HG03103 (cell line): ENCODE measurements around the gene CNNM4.

Experiments used
- ATAC-seq: cut with Tn5 transposase; IDR thresholded peaks from one replicate; pipeline ENCODE4 v1.9.1; 2021; ENCODE audit warnings: low read depth; ENCODE audit not compliant: unreplicated experiment

CNNM4 gene

DNA sequence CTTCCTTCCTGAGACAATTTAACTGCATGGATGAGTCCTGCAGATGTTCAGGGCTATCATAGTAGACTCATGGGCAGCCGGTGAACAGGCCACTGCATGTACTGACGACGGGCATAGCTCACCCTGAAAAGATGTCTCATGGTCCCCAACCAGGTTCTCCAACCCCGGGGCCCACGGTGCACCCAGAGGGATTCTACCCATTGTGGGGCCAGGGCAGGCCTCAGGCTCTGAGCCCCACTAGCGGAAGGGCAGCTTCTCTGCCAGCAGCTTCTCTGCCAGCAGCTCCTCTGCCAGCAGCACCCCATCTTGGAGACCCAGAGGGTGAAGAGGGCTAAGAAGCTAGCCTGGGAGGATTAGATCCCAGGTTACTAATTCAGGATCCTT, 3.2 kb upstream of the CNNM4 start:
- ATAC-seq: no peak

DNA sequence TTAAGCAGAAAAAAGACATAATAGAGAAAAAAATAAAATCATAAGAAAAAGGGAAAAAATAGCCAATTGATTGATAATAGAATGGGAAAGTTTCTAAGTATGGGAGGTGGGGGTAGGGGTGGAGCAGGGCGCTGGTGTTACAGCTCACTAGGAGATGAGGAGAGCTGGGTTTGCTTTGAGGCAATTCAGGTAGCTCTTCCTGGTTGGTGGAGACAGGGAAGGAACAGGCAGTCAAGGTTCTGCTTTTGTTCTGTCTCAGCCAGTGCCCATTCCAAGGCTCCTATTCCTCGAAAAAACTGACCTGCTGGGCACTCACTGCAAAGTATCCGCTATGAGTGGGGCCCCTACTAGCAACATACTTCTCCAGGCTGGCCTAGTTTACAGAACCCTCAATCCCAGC, 1.7 kb upstream of the CNNM4 start:
- ATAC-seq: no peak

DNA sequence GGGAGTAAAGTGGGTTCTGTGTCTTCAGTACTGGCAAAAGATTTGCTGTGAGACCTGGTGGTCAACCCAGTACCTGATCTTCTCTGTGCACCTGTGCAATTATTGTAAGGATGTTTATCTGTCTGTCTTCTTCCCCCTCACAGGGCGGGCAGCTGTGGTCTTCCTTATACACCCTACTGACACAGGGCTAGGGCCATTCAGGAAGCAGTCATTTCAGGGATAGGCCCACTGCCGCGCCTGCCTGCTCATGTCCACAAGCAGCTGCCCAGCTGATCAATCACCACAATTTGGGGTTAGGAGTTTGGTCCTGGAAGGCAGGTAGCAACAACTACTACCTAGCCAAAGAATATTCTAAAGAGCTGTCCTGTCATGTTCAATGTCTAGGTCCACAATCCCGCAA, 1.2 kb upstream of the CNNM4 start:
- no peak for ATAC-seq

DNA sequence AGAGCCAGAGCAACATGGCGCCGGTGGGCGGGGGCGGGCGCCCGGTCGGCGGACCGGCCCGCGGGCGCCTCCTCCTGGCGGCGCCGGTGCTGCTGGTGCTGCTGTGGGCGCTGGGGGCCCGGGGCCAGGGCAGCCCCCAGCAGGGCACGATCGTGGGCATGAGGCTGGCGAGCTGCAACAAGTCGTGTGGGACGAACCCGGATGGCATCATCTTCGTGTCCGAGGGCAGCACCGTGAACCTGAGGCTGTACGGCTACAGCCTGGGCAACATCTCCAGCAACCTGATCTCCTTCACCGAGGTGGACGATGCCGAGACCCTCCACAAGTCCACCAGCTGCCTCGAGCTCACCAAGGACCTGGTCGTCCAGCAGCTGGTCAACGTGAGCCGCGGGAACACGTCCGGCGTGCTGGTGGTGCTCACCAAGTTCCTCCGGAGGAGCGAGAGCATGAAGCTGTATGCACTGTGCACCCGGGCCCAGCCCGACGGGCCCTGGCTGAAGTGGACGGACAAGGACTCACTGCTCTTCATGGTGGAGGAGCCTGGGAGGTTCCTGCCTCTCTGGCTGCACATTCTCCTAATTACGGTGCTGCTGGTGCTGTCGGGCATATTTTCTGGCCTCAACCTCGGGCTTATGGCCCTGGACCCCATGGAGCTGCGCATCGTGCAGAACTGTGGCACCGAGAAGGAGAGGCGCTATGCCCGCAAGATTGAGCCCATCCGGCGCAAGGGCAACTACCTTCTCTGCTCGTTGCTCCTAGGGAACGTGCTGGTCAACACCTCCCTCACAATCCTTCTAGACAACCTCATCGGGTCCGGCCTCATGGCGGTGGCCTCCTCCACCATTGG, 507 bp downstream of the CNNM4 start:
- ATAC-seq: no peak

DNA sequence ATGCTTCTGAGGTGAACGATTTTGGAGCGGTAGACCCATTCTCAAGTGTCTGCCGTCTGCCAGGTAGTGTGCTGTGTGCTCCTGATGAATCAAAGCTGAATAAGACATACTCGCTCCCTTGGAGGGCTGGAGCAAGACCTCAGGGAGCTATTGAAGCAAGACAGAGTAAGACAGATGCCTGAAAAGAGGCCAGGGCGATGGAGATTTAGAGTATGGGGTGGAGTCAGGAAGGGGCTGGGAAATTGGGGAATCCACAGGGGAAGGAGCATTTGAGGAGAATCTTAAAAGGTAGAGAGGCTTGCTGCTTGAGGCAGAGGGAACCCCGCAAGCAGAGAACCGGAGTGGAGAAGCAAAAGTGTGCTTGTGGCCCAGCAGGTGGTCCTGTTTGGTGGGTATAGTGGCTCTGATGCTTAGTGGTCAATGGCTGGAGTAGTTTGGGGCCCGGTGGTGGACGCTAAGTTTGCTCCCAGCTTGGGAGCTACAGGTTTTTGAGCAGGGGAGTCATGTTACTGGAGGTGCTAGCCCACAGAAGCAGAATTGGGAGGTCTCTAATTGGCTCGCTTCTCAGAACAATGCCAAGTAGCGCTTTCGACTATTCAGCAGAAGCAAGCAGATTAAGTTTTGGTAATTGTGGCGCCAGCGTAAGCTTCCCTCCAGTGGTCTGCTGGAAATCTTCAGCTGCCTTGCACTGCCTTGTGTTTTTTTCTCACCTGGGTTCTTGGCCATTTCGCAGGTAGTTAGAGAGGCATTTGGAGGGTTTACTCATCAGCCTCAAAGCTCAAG, 2.0 kb downstream of the CNNM4 start:
- no peak for ATAC-seq

DNA sequence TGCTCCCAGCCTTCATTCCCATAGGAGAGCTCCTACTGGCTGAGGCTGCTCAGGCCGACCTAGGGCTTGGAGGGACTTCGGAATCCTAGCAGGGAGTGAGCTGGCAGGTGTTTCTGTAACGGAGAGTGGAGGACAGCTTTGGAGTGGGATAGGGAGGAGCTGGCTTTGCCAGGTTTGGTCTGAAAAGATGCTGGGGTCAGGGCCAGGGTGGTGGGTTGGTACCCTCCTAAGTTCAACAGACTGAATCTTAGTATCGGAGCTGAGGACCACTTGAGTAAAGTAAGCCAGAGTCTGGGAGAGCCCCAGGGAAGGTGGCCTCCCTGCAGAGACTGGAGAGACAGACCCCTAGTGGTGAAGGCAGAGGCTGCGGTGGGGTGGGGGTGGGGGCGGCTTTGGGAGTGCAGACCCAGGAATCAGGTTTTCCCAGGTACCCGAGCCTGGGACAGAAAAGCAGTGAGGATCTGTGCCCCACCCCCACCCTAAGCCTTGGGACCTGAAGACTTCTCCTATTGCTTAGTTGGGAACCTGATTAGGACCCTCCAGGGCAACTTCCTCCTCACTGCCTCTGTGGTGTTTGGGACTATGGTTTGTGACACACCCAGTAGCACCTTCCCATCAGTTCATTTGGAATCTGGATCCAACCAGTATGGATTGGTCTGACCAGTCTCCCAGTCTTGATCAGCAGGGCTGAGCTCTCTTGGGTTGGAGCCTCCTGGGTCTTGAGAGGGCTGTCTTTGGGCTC, 3.0 kb downstream of the CNNM4 start:
- no peak for ATAC-seq

DNA sequence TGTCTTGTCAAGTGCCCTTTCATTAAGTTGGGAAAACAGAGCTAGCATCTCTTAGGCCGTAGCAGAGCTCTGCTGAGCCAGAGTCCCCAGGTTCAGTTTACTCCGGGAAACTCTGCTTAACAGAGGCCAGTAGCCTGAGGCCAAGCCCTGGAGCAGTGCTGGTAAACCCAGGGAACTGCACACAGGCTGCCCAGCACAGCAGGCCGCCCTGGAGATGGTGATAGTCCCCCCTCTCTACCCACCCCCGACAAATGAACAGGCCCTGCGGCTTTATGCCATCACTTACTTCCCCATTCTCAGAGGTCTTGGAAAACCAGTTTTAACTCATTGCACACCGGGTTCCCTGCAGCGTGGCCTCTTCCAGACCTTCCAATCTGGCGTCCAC, 3.5 kb downstream of the CNNM4 start:
- no peak for ATAC-seq

DNA sequence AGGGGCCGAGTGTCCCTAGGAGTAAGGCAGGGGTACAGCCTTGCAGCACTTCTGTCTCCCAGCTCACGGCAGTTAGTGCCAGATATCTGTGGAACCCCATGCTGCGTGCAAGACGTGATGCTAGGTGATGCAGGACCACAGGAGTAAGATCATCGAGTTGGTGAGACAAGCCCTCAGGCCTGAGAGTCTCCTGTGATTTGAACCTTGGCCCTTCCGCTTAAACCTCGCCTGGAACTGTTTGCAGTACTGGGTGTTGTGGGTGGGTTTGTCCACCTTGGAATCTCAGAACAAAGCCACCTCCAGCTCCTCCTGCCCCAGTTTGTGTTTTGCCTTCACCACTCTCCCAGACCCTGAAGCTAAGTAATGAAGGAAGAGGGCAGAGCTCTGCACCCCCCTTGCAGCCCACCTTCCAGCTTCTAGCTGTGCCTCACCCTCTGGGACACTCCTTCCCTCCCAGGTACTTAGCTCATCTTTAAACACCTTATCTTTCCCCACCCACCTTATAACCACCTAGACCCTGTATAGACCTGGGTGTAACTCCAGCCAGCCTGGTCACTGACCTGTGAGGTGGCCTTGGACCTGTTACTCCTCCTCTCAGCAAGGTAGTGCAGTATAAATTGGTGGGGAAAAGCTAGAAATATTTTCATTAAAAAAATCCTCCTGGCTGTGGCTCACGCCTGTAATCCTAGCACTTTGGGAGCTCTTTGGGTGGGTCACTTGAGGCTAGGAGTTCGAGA, 6.6 kb downstream of the CNNM4 start:
- no peak for ATAC-seq

DNA sequence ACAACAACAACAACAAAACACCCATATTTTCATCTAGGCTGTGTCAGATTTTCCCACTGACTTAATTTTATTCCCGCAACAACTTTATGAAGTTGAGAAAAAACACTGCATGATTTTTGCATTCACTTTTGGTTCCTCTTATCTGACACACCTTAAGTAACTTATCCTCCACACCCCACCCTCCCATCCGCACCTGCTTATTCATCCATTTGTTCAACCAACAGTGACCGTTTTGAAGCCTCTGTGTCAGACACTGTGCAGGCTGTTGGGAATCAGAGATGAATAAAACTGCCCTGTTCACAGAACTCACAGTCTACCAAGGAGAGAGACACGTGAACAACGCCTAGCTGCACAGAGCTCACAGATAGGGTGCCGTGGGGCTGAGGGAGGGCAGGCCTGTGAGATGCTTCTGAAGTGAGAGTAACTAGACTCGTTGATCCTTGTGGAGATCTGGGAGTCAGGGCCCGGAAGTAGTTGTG, 7.4 kb downstream of the CNNM4 start:
- peak; percentile 44 for ATAC-seq

DNA sequence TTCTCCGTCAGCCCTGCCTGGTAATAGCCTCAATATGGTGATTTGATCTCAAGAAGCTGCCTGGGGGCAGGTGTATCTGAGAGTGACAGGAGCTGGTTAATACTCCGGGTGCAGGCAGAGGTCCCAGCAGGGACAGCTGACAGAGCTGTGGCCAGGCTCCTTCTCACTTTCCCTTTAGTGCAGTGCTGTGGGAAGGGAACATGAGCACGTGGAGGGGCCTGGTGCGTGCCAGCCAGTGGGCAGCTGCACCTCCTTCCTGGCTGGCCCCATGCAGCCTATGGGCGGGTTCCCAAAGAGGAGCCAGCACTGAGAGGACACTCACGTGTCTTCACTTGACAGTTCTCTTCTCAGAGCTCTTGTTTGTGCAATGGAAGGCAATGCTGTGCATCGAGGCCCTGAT, 9.1 kb downstream of the CNNM4 start:
- ATAC-seq: no peak

DNA sequence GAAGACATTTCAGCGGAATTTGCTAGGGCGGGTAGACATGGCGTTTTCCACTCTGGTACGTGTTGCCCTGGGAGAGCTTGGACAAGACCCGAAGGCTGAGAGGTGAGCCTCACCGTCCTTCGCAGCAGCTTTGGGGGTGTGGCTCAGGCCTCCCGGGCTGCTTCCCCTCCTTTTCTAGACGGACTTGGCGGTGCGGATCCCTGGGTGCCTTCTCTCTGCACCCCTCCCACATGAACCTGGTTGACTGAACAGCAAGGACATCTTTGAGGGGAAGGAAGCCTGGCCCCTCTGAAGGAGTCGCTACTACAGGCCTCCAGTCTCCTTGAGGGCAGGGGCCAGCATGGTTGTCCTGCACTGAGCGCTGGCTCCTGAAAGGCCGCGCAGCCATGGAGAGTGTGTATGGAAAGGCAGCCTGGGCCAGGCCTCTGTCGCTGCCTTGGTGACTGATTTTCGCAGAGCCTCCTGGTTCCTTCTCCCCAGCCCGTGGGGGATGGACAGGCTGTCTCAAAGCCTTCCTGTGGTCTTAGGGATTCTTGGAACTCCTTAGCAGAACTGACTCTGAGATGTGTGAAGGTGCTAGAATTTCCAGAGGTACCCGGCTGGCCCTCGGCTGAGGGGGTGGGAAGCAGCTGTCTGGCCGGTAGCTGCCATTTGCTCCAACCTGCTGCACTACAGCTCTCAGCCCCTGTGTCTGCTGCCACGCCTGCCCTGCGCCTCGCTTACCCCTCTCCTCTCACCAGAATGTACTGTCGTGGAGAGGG, 9.9 kb downstream of the CNNM4 start:
- ATAC-seq: no peak

DNA sequence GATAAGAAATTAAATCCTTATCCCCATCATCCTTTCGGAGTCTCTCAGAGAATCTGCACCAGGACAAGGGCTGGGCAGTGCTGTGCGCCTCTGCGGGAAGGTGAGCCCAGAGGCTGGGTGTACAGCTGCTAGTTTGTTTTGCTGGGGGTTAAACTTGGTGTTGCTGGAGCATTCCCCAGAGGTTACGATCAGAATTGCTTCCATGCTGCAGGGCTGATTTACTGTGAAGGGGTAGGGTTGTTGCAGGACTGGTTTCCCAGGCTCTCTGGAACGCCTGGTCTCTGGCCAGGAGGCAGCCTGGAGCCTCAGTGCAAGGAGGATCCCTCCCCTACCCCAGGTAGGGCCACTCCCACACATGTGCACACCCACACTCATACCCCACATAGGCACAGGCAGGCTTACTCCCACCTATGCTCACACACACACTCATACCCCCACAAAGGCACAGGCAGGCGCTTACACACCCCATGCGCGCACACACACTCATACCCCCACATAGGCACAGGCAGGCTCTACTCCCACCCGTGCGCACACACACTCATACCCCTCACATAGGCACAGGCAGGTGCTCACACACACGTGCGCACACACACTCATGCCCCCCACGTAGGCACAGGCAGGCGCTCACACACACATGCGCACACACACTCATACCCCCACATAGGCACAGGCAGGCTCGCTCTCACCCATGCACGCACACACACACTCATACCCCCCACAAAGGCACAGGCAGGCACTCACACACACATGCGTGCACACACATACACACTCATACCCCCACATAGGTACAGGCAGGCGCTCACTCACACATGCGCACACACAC, 11.3 kb downstream of the CNNM4 start:
- ATAC-seq: no peak

DNA sequence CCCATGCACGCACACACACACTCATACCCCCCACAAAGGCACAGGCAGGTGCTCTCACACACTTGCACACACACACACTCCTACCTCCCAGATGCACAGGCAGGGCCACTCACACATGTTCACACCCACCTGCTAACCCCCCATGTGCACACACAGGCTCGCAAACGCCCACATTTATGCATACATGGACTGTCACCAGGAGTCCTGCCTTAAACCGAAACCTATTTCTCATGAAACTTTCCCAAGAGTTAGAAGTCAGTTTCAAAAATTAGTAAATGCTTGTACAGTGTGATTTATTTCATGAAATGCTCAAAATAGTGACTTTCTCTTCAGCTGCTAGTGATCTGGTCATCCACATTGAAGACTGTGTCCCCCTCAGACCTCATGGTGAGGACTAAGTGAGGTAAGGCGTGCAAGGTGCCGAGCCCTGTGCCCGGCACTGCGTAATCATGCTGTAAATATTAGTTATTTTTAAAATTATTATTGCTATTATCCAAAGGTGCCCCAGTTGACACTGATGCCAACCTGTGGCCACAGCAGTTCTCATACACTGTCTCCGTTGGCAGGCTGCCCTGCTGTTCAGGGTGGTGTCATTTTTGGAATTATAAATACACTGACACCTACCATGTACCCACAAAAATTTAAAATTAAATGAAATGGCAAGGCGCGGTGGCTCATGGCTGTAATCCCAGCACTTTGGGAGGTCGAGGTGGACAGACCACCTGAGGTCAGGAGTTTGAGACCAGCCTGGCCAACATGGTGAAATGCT, 12.4 kb downstream of the CNNM4 start:
- no peak for ATAC-seq

DNA sequence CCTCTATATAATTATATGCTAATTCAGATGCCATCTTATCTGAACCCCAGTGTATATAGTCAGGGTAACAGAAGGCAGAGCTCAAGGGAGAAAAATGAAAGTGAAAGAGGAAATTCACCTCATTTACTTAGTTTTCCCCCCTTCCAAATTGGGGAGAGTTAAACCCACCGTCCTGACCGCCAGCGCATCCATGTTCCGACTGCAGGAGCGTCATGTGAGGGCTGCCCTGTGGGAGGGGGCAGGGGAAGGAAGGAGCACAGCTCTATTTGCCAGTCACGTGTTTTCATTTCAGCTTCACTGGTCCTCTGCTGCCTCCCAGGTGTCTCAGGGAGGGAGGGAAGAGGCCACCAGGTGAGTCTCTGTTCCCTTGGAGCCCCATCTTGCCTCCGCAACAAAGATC, 13.2 kb downstream of the CNNM4 start:
- ATAC-seq: no peak

DNA sequence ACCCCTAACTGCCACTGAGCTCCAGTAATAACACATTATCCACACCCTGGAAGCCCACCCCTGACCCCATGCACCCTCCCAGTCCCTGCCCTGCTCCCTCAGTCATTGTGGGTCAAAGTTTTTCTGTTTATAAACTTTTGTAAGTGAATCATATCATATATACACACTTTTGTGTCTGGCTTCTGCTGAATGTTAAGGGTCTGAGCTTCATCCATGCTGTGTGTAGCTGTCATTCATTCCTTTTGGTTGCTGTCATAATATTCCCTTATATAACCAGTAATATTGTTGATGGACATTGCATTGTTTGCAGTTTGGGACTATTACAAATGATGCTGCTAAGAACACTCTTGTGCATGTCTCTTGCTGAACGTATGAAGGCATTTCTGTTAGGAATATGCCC, 14.5 kb downstream of the CNNM4 start:
- ATAC-seq: no peak

DNA sequence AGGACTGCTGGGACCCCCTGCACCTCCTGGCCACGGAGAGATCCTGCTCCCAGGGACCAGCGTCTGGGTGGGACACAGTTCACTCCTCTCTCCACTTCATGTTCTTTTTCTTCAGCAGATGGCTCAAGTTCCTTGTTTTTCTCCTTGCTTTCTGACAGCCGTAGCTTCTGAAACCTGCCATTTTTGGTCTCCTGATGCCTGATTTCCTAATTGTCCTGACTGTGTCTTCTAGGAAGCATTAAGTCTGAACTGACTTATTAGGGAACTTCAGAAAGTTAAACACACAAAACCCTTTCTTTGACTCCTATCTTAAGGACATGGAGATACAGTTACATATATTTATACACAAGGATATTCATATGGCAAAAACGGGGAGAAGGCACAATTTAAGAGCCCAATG, 22.7 kb downstream of the CNNM4 start:
- no peak for ATAC-seq

DNA sequence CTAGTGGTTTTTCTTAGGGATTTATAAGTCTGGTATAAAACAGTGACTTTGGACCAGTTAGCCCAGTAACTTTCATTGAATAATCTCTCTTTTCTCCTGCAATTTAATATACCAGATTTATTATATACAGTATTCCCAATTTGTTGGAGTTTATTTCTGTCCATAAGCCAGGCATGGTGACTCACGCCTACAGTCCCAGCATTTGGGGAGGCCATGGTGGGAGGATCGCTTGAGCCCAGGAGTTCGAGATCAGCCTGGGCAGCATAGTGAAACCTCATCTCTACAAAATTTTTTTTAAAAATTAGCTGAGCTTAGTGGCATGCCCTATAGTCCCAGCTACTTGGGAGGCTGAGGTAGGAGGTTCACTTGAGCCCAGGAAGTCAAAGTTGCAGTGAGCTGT, 26.7 kb downstream of the CNNM4 start:
- ATAC-seq: no peak
